Stimulated activated CD4-positive, alpha-beta T cell treated with anti-CD3 and anti-CD28 coated beads, Interleukin-4, amount 100 ng/mL, for 24 hours (primary cell): Measurements from ENCODE around the gene CUX1.
"Not testable (repeated sequence)": the region's sequence is repeated elsewhere in the genome, so short reads cannot be mapped to it uniquely, and the experiment has no call there.

Experiments used
- DNase-seq: peaks from one replicate; pipeline ENCODE4 v3.0.0-alpha.2; 2020

The CUX1 gene

GRCh38 chr7:102327183-102327582 lies 509.8 kb downstream of the CUX1 start:
- not testable (repeated sequence) for DNase-seq

GRCh38 chr7:102328863-102329262 lies 511.4 kb downstream of the CUX1 start:
- not testable (repeated sequence) for DNase-seq

GRCh38 chr7:102329366-102329765 lies 511.9 kb downstream of the CUX1 start:
- DNase-seq = not testable (repeated sequence)

- not testable (repeated sequence) for DNase-seq
Observed at GRCh38 chr7:102330666-102331460, 513.4 kb downstream of the CUX1 start.
